ENCODE results near the gene FSD1. TPM values are rescaled to one million over a fixed set of nuclear protein-coding genes. Genes with fewer than 3 reads are reported as not detected.

FSD1 gene
- total RNA-seq, 1 donor from 2014 or later = not detected

- Histone ChIP-seq H3K27me3 (no peaks in the 10 kb centered on the region), H3K4me1 (peaks cover 57 to 84% of the 10 kb centered on the region in 2 donors), H3K36me3 (peaks cover 0 to under 1% of the 10 kb centered on the region in 2 donors), H3K4me3 (no peak overlapping the region), H3K9me3 (no peaks in the 10 kb centered on the region), H3K27ac (peak overlapping the region; percentile 91 to 98)
- DNase-seq (ENCODE audit: low spot score in 2 of 2) = no peak
- TF ChIP-seq CTCF (IDR thresholded peaks at IDR 0.05) = no peak
- intact Hi-C loops (cut with DNase I) = no loop called here
These were observed 68.0 kb downstream of the FSD1 start for GRCh38 chr19:4372165-4373012.

GRCh38 chr19:4373013-4373367 lies 68.6 kb downstream of the FSD1 start:
- peak overlapping the region; percentile 91 to 98 for H3K27ac ChIP-seq
- peaks cover 58 to 86% of the 10 kb centered on the region in 2 donors for H3K4me1 ChIP-seq
- H3K27me3 ChIP-seq = no peaks in the 10 kb centered on the region
- H3K4me3 ChIP-seq = peak overlapping the region; percentile 1 to 41
- no peak for TF ChIP-seq CTCF (IDR thresholded peaks at IDR 0.05)
- no peak for DNase-seq (ENCODE audit: low spot score in 2 of 2)
- H3K36me3 ChIP-seq = no peaks in the 10 kb centered on the region
- H3K9me3 ChIP-seq = no peaks in the 10 kb centered on the region
- intact Hi-C loops (cut with DNase I) = no loop called here

Other genes starting within 250 kb of the FSD1 start
- gene ZBTB7A, start 237.7 kb upstream of the FSD1 start, total RNA-seq = 76.4 TPM
- gene MAP2K2, start 180.5 kb upstream of the FSD1 start, total RNA-seq = 155 TPM
- gene CREB3L3, start 151.0 kb upstream of the FSD1 start, total RNA-seq = 2.8 TPM
- gene SIRT6, start 122.0 kb upstream of the FSD1 start, total RNA-seq = 5.9 TPM
- gene ANKRD24, start 121.9 kb upstream of the FSD1 start, total RNA-seq = not detected
- gene EBI3, start 75.1 kb upstream of the FSD1 start, total RNA-seq = not detected
- gene YJU2, start 57.5 kb upstream of the FSD1 start, total RNA-seq = 64.6 TPM
- gene SHD, start 25.3 kb upstream of the FSD1 start, total RNA-seq = not detected
- not detected for gene TMIGD2, start 2.2 kb upstream of the FSD1 start, total RNA-seq
- gene STAP2, start 34.2 kb downstream of the FSD1 start, total RNA-seq = 6.6 TPM
- gene MPND, start 39.0 kb downstream of the FSD1 start, total RNA-seq = 21.9 TPM
- 61.4 TPM for gene SH3GL1, start 95.9 kb downstream of the FSD1 start, total RNA-seq
- 0.85 TPM for gene CHAF1A, start 98.0 kb downstream of the FSD1 start, total RNA-seq
- 560 TPM for gene UBXN6, start 153.2 kb downstream of the FSD1 start, total RNA-seq
- gene HDGFL2, start 167.7 kb downstream of the FSD1 start, total RNA-seq = 15.4 TPM
- gene PLIN4, start 213.9 kb downstream of the FSD1 start, total RNA-seq = 15.1 TPM
- gene PLIN5, start 230.6 kb downstream of the FSD1 start, total RNA-seq = 17.1 TPM
- gene LRG1, start 235.4 kb downstream of the FSD1 start, total RNA-seq = 3.3 TPM

All from ascending aorta (tissue), 2 donors.